Coronary artery (tissue), 2 donors: ENCODE data around the gene CD22.

Experiments
- DNase-seq: peaks from one replicate; pipeline ENCODE4 v3.0.0-alpha.2; 2017; ENCODE audit warnings: low spot score
- H3K27ac ChIP-seq, 2 donors: fragments of 200-600 bp; sonication (generic); one replicate each; pipeline ENCODE4 v1.5.1; 2016 to 2019
- H3K4me3 ChIP-seq: fragments of 200-600 bp; sonication (generic); 2 replicates; pipeline ENCODE4 v1.5.1; 2016; ENCODE audit warnings: mild to moderate bottlenecking, moderate library complexity
- CTCF ChIP-seq: fragments of 200-600 bp; sonication (generic); IDR thresholded peaks from one replicate; pipeline ENCODE4 v1.5.1; 2019; ENCODE audit warnings: antibody characterized with exemption

The CD22 gene

GRCh38 chr19:35379992-35380391 is 51.0 kb downstream of the CD22 start:
- DNase-seq: no peak
- Histone ChIP-seq H3K4me3 (no peak overlapping the region), H3K27ac (no peak overlapping the region)
- no peak for TF ChIP-seq CTCF

GRCh38 chr19:35380450-35381124 is 51.6 kb downstream of the CD22 start:
- no peak for TF ChIP-seq CTCF
- Histone ChIP-seq H3K27ac (no peak overlapping the region), H3K4me3 (no peak overlapping the region)
- DNase-seq: no peak

- TF ChIP-seq CTCF: no peak
- Histone ChIP-seq H3K4me3 (no peak overlapping the region), H3K27ac (no peak overlapping the region)
- DNase-seq: no peak
Observed at GRCh38 chr19:35381318-35381717, 52.3 kb downstream of the CD22 start.

- no peak overlapping the region for H3K4me3 ChIP-seq
- no peak for TF ChIP-seq CTCF
- H3K27ac ChIP-seq: no peak overlapping the region
- no peak for DNase-seq
Observed at GRCh38 chr19:35381926-35382325, 52.9 kb downstream of the CD22 start.

- Histone ChIP-seq H3K27ac (no peak overlapping the region), H3K4me3 (no peak overlapping the region)
- DNase-seq: no peak
- TF ChIP-seq CTCF: no peak
Observed at GRCh38 chr19:35383536-35383935, 54.5 kb downstream of the CD22 start.

- no peak for TF ChIP-seq CTCF
- Histone ChIP-seq H3K27ac (no peak overlapping the region), H3K4me3 (no peak overlapping the region)
- no peak for DNase-seq
Observed at GRCh38 chr19:35388277-35389054, 59.5 kb downstream of the CD22 start.
